Liver (tissue), 9 donors: ENCODE measurements around the gene PIH1D2. TPM values are rescaled to one million over a fixed set of nuclear protein-coding genes. Genes with fewer than 3 reads are reported as not detected.
"Not testable (repeated sequence)": the region's sequence is repeated elsewhere in the genome, so short reads cannot be mapped to it uniquely, and the experiment has no call there.

Source experiments
- DNase-seq: peaks from one replicate; pipeline ENCODE4 v3.0.0-alpha.2; 2017; ENCODE audit warnings: low spot score
- H3K27ac ChIP-seq, 2 donors: one replicate each; pipeline ENCODE4 v1.7.0; 2013; ENCODE audit warnings: inconsistent platforms in 2 of 2, low read length in 2 of 2, control low read depth in 1 of 2, low read depth in 1 of 2, mild to moderate bottlenecking in 1 of 2
- H3K27me3 ChIP-seq, 4 donors: one replicate each; pipeline versions ENCODE4 v1.6.1 to v1.7.0; 2013; ENCODE audit warnings: low read length in 3 of 4, inconsistent platforms in 1 of 4, mild to moderate bottlenecking in 1 of 4, moderate library complexity in 1 of 4; ENCODE audit not compliant: control insufficient read depth in 4 of 4, insufficient read depth in 4 of 4
- H3K36me3 ChIP-seq, 4 donors: one replicate each; pipeline versions ENCODE4 v1.6.1 to v1.7.0; 2013; ENCODE audit warnings: low read length in 3 of 4, mild to moderate bottlenecking in 3 of 4, low read depth in 1 of 4, moderate library complexity in 1 of 4; ENCODE audit not compliant: control insufficient read depth in 4 of 4, insufficient read depth in 3 of 4
- H3K4me1 ChIP-seq, 4 donors: one replicate each; pipeline versions ENCODE4 v1.6.1 to v1.7.0; 2013; ENCODE audit warnings: low read length in 3 of 4, mild to moderate bottlenecking in 3 of 4, moderate library complexity in 1 of 4; ENCODE audit not compliant: control insufficient read depth in 4 of 4, insufficient read depth in 4 of 4
- H3K4me3 ChIP-seq, 3 donors: one replicate each; pipeline versions ENCODE4 v1.6.1 to v1.7.0; 2013; ENCODE audit warnings: low read length in 3 of 3, control low read depth in 1 of 3, low read depth in 1 of 3, mild to moderate bottlenecking in 1 of 3
- H3K9ac ChIP-seq, 2 donors: one replicate each; pipeline ENCODE4 v1.7.0; 2013; ENCODE audit warnings: low read length in 2 of 2, mild to moderate bottlenecking in 2 of 2, moderate library complexity in 2 of 2, control low read depth in 1 of 2, low read depth in 1 of 2
- H3K9me3 ChIP-seq, 4 donors: one replicate each; pipeline versions ENCODE4 v1.6.1 to v1.7.0; 2013; ENCODE audit warnings: low read length in 3 of 4; ENCODE audit not compliant: control insufficient read depth in 4 of 4
- EGR1 ChIP-seq, 2 donors: IDR thresholded peaks; 2 replicates each; pipeline ENCODE4 v1.6.1; 2016 to 2018; ENCODE audit warnings: antibody characterized with exemption in 2 of 2, low read depth in 2 of 2
- FOXA1 ChIP-seq: IDR thresholded peaks from 2 replicates; pipeline ENCODE4 v1.6.1; 2016; ENCODE audit warnings: antibody characterized with exemption
- FOXA2 ChIP-seq: IDR thresholded peaks from 2 replicates; pipeline ENCODE4 v1.6.1; 2016; ENCODE audit warnings: antibody characterized with exemption
- GABPA ChIP-seq, 2 donors: IDR thresholded peaks in 1 of 2; conservative IDR thresholded peaks in 1 of 2; 2 replicates each; pipeline ENCODE4 v1.6.1; 2016; ENCODE audit warnings: antibody characterized with exemption in 2 of 2, mild to moderate bottlenecking in 1 of 2, moderate library complexity in 1 of 2
- HNF4A ChIP-seq, 2 donors: conservative IDR thresholded peaks; 2 replicates each; pipeline ENCODE4 v1.6.1; 2016; ENCODE audit warnings: antibody characterized with exemption in 2 of 2, mild to moderate bottlenecking in 2 of 2
- HNF4G ChIP-seq: IDR thresholded peaks from 2 replicates; pipeline ENCODE4 v1.6.1; 2016; ENCODE audit warnings: antibody characterized with exemption
- NR2F2 ChIP-seq: IDR thresholded peaks from 2 replicates; pipeline ENCODE4 v1.6.1; 2016; ENCODE audit warnings: antibody characterized with exemption
- RAD21 ChIP-seq, 2 donors: IDR thresholded peaks; 2 replicates each; pipeline ENCODE4 v1.6.1; 2016; ENCODE audit warnings: antibody characterized with exemption in 2 of 2, mild to moderate bottlenecking in 2 of 2
- SP1 ChIP-seq: IDR thresholded peaks from 2 replicates; pipeline ENCODE4 v1.6.1; 2018; ENCODE audit warnings: antibody characterized with exemption, mild to moderate bottlenecking
- TAF1 ChIP-seq: conservative IDR thresholded peaks from 2 replicates; pipeline ENCODE4 v1.6.1; 2016; ENCODE audit warnings: antibody characterized with exemption, mild to moderate bottlenecking
- YY1 ChIP-seq: IDR thresholded peaks from 2 replicates; pipeline ENCODE4 v1.6.1; 2016; ENCODE audit warnings: antibody characterized with exemption, mild to moderate bottlenecking
- WGBS: extraction: QIAGEN DNeasy Blood & Tissue Kit; methylation state at CpG from one replicate; pipeline ENCODE4 v1.1.7; 2013; 5-methylcytosine and 5-hydroxymethylcytosine counted together
- polyA plus RNA-seq, 2 donors: library from polyadenylated mRNA; stranded (reverse) in 1 of 2; unstranded in 1 of 2; fragments of 200-250 nt in 1 of 2; fragments of >200 nt in 1 of 2; fragmentation: Nextera tagmentation in 1 of 2; extraction: Ambion mirVana in 1 of 2; gene quantifications; one replicate each; pipeline versions ENCODE4 v1.2.1 to v1.2.3, GENCODE V29; 2013 to 2015
- total RNA-seq, 2 donors: library from RNA; depleted of rRNA; stranded (reverse); fragments of >200 nt; gene quantifications; one replicate each; pipeline ENCODE4 v1.2.3, GENCODE V29; 2014
- TF ChIP-seq, protein P1 (sequence below): IDR thresholded peaks from 2 replicates; pipeline ENCODE4 v1.6.1; 2016; ENCODE audit warnings: antibody characterized with exemption
- TF ChIP-seq, protein P2 (sequence below): IDR thresholded peaks from 2 replicates; pipeline ENCODE4 v1.6.1; 2016; ENCODE audit warnings: antibody characterized with exemption
- TF ChIP-seq, protein P3 (sequence below): fragments of 150-350 bp; IDR thresholded peaks from 2 replicates; pipeline ENCODE4 v1.5.1; 2017; ENCODE audit warnings: improper control_type of control experiment, low read depth, low read length; ENCODE audit not compliant: missing input control
- donor health status: healthy.
- donor health status: healthy.
- donor health status: healthy.
- donor health status: healthy.
- donor health status: healthy.

PIH1D2 gene
- total and polyA plus RNA-seq, 4 donors = 0.25 to 0.52 (median 0.43) TPM

DNA sequence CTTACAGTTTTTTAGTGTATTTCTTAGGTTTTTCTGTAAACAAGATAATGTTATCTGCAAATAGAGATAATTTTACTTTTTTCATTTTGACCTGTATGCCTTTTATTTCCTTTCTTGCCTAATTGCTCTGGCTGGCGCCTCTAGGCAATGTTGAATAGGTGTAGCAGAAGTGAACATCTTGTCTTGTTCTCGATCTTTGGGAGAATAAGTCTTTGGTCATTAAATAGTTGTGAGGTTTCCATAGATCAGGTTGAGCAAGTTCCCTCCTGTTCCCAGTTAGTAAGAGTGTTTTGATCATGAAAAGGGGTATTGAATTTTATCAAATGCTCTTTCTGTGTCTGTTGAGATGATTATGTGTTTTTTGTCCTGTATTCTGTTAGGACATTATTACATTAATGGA lies 24.0 kb downstream of the PIH1D2 start (continued):
- TF ChIP-seq SP1 = no peak

GRCh38 chr11:112048256-112048655 lies 25.6 kb downstream of the PIH1D2 start:
- H3K9me3 ChIP-seq, H3K4me1 ChIP-seq, H3K27ac ChIP-seq, H3K27me3 ChIP-seq, DNase-seq, H3K4me3 ChIP-seq, H3K9ac ChIP-seq: not testable (repeated sequence)
- WGBS = 98% methylated on average over 3 of the region's 3 CpGs
- H3K36me3 ChIP-seq = peaks cover 5 to 50% (median 47%) of the 10 kb centered on the region in 4 donors

DNA sequence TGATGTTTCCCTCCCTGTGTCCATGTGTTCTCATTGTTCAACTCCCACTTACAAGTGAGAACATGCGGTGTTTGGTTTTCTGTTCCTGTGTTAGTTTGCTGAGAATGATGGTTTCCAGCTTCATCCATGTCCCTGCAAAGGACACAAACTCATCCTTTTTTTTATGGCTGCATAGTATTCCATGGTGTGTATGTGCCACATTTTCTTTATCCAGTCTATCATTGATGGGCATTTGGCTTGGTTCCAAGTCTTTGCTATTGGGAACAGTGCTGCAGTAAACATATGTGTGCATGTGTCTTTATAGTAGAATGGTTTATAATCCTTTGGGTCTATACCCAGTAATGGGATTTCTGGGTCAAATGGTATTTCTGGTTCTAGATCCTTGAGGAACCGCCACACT lies 27.2 kb downstream of the PIH1D2 start:
- H3K9ac ChIP-seq, H3K4me3 ChIP-seq, DNase-seq, H3K27me3 ChIP-seq, H3K4me1 ChIP-seq, H3K9me3 ChIP-seq, H3K27ac ChIP-seq: not testable (repeated sequence)
- H3K36me3 ChIP-seq = peaks cover 1 to 40% (median 36%) of the 10 kb centered on the region in 4 donors
- over 99% methylated on average over 2 of the region's 2 CpGs for WGBS

DNA sequence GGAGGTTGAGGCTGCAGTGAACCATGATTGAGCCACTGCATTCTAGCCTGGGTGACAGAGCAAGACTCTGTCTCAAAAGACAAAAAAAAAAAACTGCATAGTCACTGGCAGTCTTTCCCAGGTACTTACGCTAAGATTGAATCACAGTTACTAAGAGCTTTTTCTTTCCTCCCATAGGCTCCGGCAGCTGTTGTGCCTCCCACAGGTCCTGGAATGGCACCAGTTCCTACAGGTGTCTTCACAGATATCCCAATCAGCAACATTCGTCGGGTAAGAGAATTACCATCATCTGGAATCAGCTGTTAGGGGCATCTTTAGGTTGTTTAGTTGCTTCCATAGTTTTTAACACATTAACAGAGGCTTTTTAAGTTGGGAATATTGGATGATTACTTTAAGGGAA lies 28.9 kb downstream of the PIH1D2 start:
- H3K27ac ChIP-seq = no peak overlapping the region

GRCh38 chr11:112042961-112043304 lies 30.9 kb downstream of the PIH1D2 start:
- peaks cover 0 to 47% (median 27%) of the 10 kb centered on the region in 4 donors for H3K36me3 ChIP-seq
- no peak for DNase-seq
- no peaks in the 10 kb centered on the region for H3K9me3 ChIP-seq
- TF ChIP-seq RAD21 (IDR thresholded peaks at IDR 0.05) (no peak), SP1 (no peak), HNF4A (conservative IDR thresholded peaks at IDR 0.05) (no peak)
- TF ChIP-seq, protein P1, sequence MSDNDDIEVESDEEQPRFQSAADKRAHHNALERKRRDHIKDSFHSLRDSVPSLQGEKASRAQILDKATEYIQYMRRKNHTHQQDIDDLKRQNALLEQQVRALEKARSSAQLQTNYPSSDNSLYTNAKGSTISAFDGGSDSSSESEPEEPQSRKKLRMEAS = no peak
- TF ChIP-seq, protein P2, sequence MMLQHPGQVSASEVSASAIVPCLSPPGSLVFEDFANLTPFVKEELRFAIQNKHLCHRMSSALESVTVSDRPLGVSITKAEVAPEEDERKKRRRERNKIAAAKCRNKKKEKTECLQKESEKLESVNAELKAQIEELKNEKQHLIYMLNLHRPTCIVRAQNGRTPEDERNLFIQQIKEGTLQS = no peak
- WGBS = 97% methylated on average over 2 of the region's 2 CpGs
- H3K9ac ChIP-seq = no peak overlapping the region
- H3K4me1 ChIP-seq = no peaks in the 10 kb centered on the region
- no peak overlapping the region for H3K27ac ChIP-seq
- no peak overlapping the region for H3K4me3 ChIP-seq
- no peaks in the 10 kb centered on the region for H3K27me3 ChIP-seq

More for the DNA sequence above, 28.9 kb downstream of the PIH1D2 start:
- TF ChIP-seq NR2F2 (no peak), GABPA (IDR thresholded peaks at IDR 0.05 in 1 of 2, conservative IDR thresholded peaks at IDR 0.05 in 1 of 2) (no peak), HNF4G (no peak), FOXA1 (no peak), FOXA2 (no peak), SP1 (no peak), TAF1 (no peak), EGR1 (IDR thresholded peaks at IDR 0.05; ENCODE audit: low read depth in 2 of 2) (no peak), RAD21 (IDR thresholded peaks at IDR 0.05) (no peak), YY1 (no peak)
- TF ChIP-seq, protein P3, sequence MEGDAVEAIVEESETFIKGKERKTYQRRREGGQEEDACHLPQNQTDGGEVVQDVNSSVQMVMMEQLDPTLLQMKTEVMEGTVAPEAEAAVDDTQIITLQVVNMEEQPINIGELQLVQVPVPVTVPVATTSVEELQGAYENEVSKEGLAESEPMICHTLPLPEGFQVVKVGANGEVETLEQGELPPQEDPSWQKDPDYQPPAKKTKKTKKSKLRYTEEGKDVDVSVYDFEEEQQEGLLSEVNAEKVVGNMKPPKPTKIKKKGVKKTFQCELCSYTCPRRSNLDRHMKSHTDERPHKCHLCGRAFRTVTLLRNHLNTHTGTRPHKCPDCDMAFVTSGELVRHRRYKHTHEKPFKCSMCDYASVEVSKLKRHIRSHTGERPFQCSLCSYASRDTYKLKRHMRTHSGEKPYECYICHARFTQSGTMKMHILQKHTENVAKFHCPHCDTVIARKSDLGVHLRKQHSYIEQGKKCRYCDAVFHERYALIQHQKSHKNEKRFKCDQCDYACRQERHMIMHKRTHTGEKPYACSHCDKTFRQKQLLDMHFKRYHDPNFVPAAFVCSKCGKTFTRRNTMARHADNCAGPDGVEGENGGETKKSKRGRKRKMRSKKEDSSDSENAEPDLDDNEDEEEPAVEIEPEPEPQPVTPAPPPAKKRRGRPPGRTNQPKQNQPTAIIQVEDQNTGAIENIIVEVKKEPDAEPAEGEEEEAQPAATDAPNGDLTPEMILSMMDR = no peak
- TF ChIP-seq, protein P2 = no peak
- Histone ChIP-seq H3K9me3 (no peaks in the 10 kb centered on the region), H3K36me3 (peaks cover 1 to 38% (median 26%) of the 10 kb centered on the region in 4 donors), H3K9ac (no peak overlapping the region), H3K27me3 (no peaks in the 10 kb centered on the region), H3K4me3 (no peak overlapping the region), H3K4me1 (no peaks in the 10 kb centered on the region)
- no peak for DNase-seq
- WGBS = 96% methylated on average over 4 of the region's 4 CpGs
